GM12864 (cell line): ENCODE results near the gene SLCO1B1.

Experiments used
- DNase-seq: peaks from one replicate; pipeline ENCODE4 v3.0.0-alpha.2; 2011; ENCODE audit warnings: low read depth
- H3K4me3 ChIP-seq: 2 replicates; pipeline ENCODE4 v1.5.1; 2011; ENCODE audit warnings: mild to moderate bottlenecking, low read depth, low read length, control low read depth
- CTCF ChIP-seq: IDR thresholded peaks from 2 replicates; pipeline ENCODE4 v1.5.1; 2011; ENCODE audit warnings: low read depth, mild to moderate bottlenecking, moderate library complexity, low read length, control low read depth, inconsistent platforms; ENCODE audit errors: missing control alignments

The SLCO1B1 gene

GRCh38 chr12:21221072-21221471 is 90.1 kb downstream of the SLCO1B1 start:
- no peak for DNase-seq
- no peak for TF ChIP-seq CTCF
- no peak overlapping the region for H3K4me3 ChIP-seq

- no peak for TF ChIP-seq CTCF
- no peak overlapping the region for H3K4me3 ChIP-seq
- DNase-seq = no peak
Observed at GRCh38 chr12:21221778-21222177, 90.8 kb downstream of the SLCO1B1 start.

- no peak for DNase-seq
- no peak overlapping the region for H3K4me3 ChIP-seq
- no peak for TF ChIP-seq CTCF
Observed at GRCh38 chr12:21223930-21224329, 92.9 kb downstream of the SLCO1B1 start.

GRCh38 chr12:21234395-21234794 is 103.4 kb downstream of the SLCO1B1 start:
- no peak overlapping the region for H3K4me3 ChIP-seq
- no peak for DNase-seq
- no peak for TF ChIP-seq CTCF

GRCh38 chr12:21239866-21240265 is 108.9 kb downstream of the SLCO1B1 start:
- H3K4me3 ChIP-seq = no peak overlapping the region

GRCh38 chr12:21248679-21249078 is 117.7 kb downstream of the SLCO1B1 start:
- DNase-seq = no peak
- H3K4me3 ChIP-seq = no peak overlapping the region
- peak; percentile 12 for TF ChIP-seq CTCF

More at GRCh38 chr12:21239866-21240265, 108.9 kb downstream of the SLCO1B1 start:
- no peak for DNase-seq
- TF ChIP-seq CTCF = no peak

GRCh38 chr12:21252070-21252469 is 121.1 kb downstream of the SLCO1B1 start:
- TF ChIP-seq CTCF = no peak
- H3K4me3 ChIP-seq = no peak overlapping the region
- DNase-seq = no peak
